H1 (cell line): ENCODE measurements around the gene CASP1.

Source experiments
- CHD1 ChIP-seq: IDR thresholded peaks from 2 replicates; pipeline ENCODE4 v1.6.1; 2012; ENCODE audit warnings: low read depth, low read length, improper control_type of control experiment
- EZH2 ChIP-seq: fragments of 200-600 bp; sonication (generic); IDR thresholded peaks from 2 replicates; pipeline ENCODE4 v1.7.1; 2012; ENCODE audit warnings: low read depth, mild to moderate bottlenecking, moderate library complexity, low read length, inconsistent platforms; ENCODE audit not compliant: severe bottlenecking
- MAFK ChIP-seq: IDR thresholded peaks from 2 replicates; pipeline ENCODE4 v1.6.1; 2012; ENCODE audit warnings: low read depth, mild to moderate bottlenecking, improper control_type of control experiment, low read length
- POLR2A ChIP-seq, 2 experiments: IDR thresholded peaks; 1 replicate in 1 of 2; 2 replicates in 1 of 2; pipeline ENCODE4 v1.6.1; 2011; ENCODE audit warnings: low read depth in 2 of 2, low read length in 2 of 2, mild to moderate bottlenecking in 2 of 2; ENCODE audit errors: control extremely low read depth in 1 of 2
- POLR2AphosphoS5 ChIP-seq: IDR thresholded peaks from 2 replicates; pipeline ENCODE4 v1.6.1; 2011; ENCODE audit warnings: low read depth, low read length
- POU5F1 ChIP-seq: IDR thresholded peaks from 2 replicates; pipeline ENCODE4 v1.6.1; 2011; ENCODE audit warnings: low read depth, mild to moderate bottlenecking, low read length, moderate library complexity
- TAF1 ChIP-seq: IDR thresholded peaks from 2 replicates; pipeline ENCODE4 v1.6.1; 2011; ENCODE audit warnings: mild to moderate bottlenecking, low read depth, low read length
- TCF12 ChIP-seq: IDR thresholded peaks from 2 replicates; pipeline ENCODE4 v1.6.1; 2011; ENCODE audit warnings: low read depth, mild to moderate bottlenecking, low read length
- TEAD4 ChIP-seq: IDR thresholded peaks from 2 replicates; pipeline ENCODE4 v1.6.1; 2012; ENCODE audit warnings: low read depth, low read length, inconsistent platforms, mixed read lengths
- ZNF274 ChIP-seq: IDR thresholded peaks from 2 replicates; pipeline ENCODE4 v1.7.0; 2012; ENCODE audit warnings: low read length, borderline replicate concordance; ENCODE audit errors: extremely low read depth
- TF ChIP-seq, protein P1 (sequence below): IDR thresholded peaks from 2 replicates; pipeline ENCODE4 v1.6.1; 2012; ENCODE audit warnings: inconsistent platforms
- TF ChIP-seq, protein P2 (sequence below): IDR thresholded peaks from 2 replicates; pipeline ENCODE4 v1.6.1; 2012; ENCODE audit warnings: low read length, inconsistent platforms
- TF ChIP-seq, protein P3 (sequence below), 3 experiments: IDR thresholded peaks; 1 replicate in 2 of 3; 2 replicates in 1 of 3; pipeline versions ENCODE4 v1.5.1 to v1.6.1; 2011; ENCODE audit warnings: low read length in 3 of 3, mild to moderate bottlenecking in 3 of 3, inconsistent platforms in 2 of 3, low read depth in 1 of 3, moderate library complexity in 1 of 3; ENCODE audit not compliant: insufficient read depth in 1 of 3; ENCODE audit errors: control extremely low read depth in 1 of 3
- TF ChIP-seq, protein P4 (sequence below): IDR thresholded peaks from 2 replicates; pipeline ENCODE4 v1.6.1; 2011; ENCODE audit warnings: low read length, improper control_type of control experiment

DNA sequence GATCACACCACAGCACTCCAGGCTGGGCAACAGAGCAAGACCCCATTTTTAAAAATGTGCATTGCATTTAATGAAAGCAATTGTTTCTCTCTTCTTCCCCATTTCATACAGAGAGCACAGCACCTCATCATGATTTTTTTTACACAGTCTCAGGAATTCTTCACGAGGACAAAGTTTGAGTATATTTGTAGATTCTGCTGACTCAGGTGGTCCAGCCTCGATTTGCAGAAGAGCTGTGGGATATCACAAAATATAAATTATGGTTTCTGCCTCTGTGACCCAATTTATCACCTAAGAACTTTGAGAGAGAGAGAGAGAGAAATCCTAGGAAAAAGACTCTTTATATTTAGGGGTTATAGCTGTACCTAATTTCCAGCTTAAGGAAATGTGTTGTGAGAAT lies 31.8 kb downstream of the CASP1 start:
- TF ChIP-seq, protein P1, sequence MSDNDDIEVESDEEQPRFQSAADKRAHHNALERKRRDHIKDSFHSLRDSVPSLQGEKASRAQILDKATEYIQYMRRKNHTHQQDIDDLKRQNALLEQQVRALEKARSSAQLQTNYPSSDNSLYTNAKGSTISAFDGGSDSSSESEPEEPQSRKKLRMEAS = no peak
- TF ChIP-seq CHD1 (no peak), TCF12 (no peak), POU5F1 (no peak), POLR2AphosphoS5 (no peak), POLR2A (IDR thresholded peaks at IDR 0.05; ENCODE audit: control extremely low read depth in 1 of 2, low read depth in 2 of 2, low read length in 2 of 2) (no peak), EZH2 (no peak), ZNF274 (no peak), TAF1 (no peak), TEAD4 (no peak), MAFK (no peak)
- TF ChIP-seq, protein P2, sequence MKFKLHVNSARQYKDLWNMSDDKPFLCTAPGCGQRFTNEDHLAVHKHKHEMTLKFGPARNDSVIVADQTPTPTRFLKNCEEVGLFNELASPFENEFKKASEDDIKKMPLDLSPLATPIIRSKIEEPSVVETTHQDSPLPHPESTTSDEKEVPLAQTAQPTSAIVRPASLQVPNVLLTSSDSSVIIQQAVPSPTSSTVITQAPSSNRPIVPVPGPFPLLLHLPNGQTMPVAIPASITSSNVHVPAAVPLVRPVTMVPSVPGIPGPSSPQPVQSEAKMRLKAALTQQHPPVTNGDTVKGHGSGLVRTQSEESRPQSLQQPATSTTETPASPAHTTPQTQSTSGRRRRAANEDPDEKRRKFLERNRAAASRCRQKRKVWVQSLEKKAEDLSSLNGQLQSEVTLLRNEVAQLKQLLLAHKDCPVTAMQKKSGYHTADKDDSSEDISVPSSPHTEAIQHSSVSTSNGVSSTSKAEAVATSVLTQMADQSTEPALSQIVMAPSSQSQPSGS = no peak
- TF ChIP-seq, protein P3, sequence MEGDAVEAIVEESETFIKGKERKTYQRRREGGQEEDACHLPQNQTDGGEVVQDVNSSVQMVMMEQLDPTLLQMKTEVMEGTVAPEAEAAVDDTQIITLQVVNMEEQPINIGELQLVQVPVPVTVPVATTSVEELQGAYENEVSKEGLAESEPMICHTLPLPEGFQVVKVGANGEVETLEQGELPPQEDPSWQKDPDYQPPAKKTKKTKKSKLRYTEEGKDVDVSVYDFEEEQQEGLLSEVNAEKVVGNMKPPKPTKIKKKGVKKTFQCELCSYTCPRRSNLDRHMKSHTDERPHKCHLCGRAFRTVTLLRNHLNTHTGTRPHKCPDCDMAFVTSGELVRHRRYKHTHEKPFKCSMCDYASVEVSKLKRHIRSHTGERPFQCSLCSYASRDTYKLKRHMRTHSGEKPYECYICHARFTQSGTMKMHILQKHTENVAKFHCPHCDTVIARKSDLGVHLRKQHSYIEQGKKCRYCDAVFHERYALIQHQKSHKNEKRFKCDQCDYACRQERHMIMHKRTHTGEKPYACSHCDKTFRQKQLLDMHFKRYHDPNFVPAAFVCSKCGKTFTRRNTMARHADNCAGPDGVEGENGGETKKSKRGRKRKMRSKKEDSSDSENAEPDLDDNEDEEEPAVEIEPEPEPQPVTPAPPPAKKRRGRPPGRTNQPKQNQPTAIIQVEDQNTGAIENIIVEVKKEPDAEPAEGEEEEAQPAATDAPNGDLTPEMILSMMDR (IDR thresholded peaks at IDR 0.05; ENCODE audit: control extremely low read depth in 1 of 3, insufficient read depth in 1 of 3, low read depth in 1 of 3, low read length in 3 of 3) = no peak
- TF ChIP-seq, protein P4, sequence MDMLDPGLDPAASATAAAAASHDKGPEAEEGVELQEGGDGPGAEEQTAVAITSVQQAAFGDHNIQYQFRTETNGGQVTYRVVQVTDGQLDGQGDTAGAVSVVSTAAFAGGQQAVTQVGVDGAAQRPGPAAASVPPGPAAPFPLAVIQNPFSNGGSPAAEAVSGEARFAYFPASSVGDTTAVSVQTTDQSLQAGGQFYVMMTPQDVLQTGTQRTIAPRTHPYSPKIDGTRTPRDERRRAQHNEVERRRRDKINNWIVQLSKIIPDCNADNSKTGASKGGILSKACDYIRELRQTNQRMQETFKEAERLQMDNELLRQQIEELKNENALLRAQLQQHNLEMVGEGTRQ = no peak
